Inflammatory macrophage treated with lipopolysaccharide for 4 hours (primary cell): ENCODE measurements around the gene LRRTM2.
A peak's percentile ranks its signal among the peaks of the same experiment; 100 is the strongest.
"Not testable (repeated sequence)": the region's sequence is repeated elsewhere in the genome, so short reads cannot be mapped to it uniquely, and the experiment has no call there.

Experiments
- DNase-seq: peaks from one replicate; pipeline ENCODE4 v3.0.0-alpha.2; 2020

The LRRTM2 gene

DNA sequence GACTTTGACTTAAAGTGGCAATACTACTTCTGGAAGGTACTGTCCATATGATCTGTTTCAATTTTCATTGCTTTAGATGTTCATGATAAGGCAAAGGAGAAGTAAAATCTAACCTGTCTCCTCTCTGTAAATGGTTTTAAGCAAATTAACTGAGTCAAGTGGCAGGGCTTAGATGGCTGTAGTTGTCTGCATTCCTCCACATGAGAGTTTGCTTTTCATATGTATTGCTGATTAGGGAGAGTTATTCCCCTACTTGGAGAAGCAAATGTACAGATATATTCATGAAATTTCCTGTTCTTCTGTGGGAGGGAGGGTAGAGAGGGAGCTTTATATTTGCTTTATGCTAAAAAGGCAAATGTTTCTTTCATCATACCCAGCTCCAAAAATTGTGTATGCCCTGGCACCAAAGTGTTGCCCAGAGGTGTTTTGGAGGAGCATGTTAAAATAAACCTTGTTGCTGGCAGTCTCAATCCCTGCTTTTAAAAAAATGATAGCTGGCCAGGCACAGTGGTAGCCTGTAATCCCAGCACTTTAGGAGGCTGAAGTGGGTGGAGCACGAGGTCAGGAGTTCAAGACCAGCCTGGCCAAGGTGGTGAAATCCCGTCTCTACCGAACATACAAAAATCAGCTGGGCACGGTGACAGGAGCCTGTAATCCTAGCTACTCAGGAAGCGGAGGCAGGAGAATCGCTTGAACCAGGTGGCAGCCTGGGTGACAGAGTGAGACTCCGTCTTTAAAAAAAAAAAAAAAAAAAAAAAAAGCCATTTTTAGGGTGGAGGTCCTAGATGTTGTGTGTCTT is 3.5 kb upstream of the LRRTM2 start:
- no peak for DNase-seq

DNA sequence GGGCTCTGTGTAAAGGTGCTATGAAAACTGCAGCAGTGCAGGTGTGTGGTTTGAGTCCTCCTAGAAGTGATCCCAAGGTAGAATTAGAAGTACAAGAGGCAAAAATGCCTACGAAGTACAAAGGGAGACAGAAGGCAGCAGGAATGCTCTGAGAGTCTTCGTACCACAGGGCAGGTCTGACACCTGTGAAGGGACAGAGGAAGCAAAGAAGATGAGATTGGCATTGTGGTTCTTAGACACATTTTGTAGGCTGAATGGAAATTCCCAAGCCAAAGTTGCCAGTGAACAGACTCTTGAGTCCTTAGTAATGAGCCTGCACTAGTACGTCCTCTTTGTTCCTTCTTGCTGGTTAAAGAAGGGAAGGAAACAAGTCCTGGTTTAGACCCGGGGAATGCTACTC is 1.7 kb upstream of the LRRTM2 start:
- DNase-seq: no peak

DNA sequence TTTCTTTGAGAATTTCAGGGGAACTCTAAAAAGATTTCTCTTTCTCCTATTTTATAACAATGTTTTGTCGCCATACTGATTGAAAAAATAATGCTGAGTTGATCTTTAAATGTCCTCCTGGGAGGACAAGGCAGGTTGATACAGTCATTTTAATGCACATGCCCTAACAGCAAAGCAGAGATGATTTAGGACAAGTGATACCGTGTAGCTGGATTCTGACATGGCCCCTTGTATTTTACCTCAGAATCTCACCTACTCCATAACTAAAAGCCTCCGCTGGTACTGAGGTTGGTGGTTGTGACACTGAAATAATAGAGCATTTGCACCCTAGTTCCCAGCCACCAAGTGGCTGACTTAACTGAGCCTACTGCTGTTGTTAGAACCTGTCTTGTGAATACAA is 811 bp upstream of the LRRTM2 start:
- DNase-seq: no peak

GRCh38 chr5:138875552-138875875 is 379 bp upstream of the LRRTM2 start:
- no peak for DNase-seq

DNA sequence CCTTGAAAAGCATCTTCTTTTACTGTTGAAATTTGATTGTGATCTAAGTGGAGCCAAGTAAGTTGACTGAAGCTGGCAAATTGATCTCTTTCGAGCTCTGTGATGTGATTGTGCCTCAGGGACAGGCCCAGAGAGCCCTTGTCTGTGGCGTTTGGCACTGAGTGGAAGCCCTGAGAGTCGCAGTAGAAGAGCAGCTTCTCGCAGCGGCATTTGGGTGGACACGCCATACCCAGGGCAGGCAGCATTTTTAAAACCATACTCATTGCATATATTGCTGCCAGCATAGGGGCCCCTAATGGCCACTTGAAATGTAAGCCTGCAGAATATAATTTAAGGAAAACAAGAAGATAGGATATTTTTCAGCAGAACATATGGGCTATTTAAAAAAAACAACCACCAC is 894 bp downstream of the LRRTM2 start:
- no peak for DNase-seq

GRCh38 chr5:138873466-138874221 is 1.5 kb downstream of the LRRTM2 start:
- DNase-seq: no peak

GRCh38 chr5:138872841-138873465 is 2.2 kb downstream of the LRRTM2 start:
- DNase-seq: no peak

DNA sequence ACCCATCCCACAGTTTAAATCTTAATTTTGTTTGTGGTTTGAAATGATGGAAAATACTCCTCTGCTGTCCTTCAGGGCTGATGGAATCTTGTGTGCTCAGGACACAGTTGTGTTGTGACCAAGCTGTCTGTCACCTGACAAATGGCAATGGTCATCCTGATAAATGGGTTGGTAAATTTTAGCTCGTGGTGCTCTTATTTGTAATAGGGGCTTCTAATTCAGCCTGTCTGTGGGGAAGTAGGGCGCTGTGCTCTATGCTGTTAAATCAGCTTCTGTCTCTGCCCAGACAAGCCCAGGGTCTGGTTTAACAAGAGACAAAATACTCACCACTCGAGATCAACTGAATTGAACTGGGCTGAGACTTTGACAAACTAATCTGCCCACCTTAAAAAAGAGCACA is 4.5 kb downstream of the LRRTM2 start:
- DNase-seq: no peak

- no peak for DNase-seq
Measured at GRCh38 chr5:138869763-138870500, 5.2 kb downstream of the LRRTM2 start.

DNA sequence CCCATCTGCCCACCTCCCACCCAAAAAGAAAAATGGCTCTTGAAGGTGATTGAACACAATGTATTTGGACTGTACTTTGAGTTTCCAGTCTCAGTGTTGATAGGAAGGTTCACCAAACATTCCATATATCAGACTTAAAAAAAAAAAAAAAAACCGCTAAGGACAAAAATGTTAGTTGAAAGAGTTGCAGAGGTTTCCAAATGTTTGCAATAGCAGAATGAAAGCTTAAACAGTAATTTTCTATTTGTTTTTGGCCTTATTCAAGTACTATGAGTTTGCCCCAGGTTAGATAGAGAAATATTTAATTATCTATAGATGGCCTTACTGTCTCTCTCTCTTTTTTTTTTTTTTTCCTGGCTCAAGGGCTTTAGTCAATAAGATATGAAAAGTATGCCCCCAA is 6.1 kb downstream of the LRRTM2 start:
- no peak for DNase-seq

DNA sequence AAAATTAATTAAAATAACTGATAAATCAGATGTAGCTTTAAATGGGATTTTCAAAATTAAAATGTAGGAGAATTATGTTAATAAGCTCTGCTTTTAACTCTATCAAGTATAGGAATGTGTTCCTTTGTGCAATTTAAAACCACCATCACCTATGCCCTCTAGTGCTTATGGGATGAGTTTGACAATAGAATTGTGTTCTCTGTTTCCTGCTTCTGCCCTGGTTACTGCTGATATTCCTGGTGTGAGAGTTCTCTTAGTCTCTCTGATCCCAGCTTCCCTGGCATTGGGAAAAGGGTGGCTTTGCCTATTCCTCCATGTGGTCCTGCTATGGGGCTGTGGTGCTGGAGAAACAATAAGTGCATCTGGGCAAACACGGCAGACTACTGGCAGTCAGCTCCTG is 8.1 kb downstream of the LRRTM2 start:
- DNase-seq: no peak

DNA sequence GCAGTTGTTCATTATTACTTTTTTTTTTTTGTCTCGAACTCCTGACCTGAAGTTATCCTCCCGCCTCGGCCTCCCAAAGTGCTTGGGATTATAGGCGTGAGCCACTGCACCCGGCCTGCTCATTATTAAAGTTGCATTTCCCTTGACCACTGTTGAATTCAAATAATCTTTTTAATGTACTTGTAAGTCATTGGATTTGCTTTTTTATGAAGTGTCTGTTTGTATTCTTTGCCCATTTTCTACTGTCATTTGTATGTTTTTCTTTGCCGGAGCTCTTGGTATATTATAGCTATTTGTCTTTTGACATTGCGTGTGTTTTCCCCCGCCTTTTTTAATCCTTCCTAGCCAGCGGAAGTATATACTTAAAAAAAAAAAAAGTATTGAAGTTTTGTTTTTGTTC is 22.0 kb downstream of the LRRTM2 start:
- DNase-seq: no peak

GRCh38 chr5:138850865-138851435 is 24.2 kb downstream of the LRRTM2 start:
- no peak for DNase-seq

- DNase-seq: no peak
Measured at GRCh38 chr5:138849882-138850281, 25.3 kb downstream of the LRRTM2 start.

GRCh38 chr5:138849439-138849838 is 25.7 kb downstream of the LRRTM2 start:
- no peak for DNase-seq

GRCh38 chr5:138844812-138845513 is 30.2 kb downstream of the LRRTM2 start:
- DNase-seq: no peak

DNA sequence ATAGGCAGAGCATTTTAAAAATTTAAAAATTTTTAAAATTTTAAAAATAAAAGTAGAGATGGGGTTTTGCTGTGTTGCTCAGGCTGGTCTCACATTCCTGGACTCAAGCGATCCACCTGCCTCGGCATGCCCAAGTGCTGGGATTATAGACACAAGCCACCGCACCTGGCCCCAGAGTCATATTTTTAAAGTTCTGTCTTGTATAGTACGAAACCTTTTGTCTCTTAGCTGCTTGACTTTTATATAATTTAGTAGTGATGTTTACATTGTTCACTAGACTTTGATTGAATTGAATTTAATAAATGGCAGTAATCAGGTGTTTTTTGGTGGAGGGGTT is 31.0 kb downstream of the LRRTM2 start:
- no peak for DNase-seq

GRCh38 chr5:138843316-138844124 is 31.6 kb downstream of the LRRTM2 start:
- DNase-seq: peak; percentile 27

DNA sequence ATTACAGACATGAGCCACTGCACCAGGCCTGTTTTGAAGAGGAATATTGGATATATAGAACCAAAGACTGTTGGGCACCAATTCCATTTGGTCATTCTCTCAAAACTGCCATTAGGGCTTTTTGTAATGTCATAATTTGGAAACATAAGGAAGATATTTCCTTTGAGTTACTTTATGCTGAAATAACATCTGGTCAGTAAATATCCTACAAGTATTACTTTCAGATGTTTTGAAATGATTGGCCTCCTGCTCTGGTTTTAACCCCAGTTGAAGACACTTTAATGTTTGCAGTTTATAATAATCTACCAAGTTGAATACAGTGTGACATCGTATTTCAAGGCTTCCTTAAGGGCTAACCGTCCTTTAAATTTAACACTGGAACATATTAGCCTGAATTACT is 33.6 kb downstream of the LRRTM2 start:
- DNase-seq: no peak

- no peak for DNase-seq
Measured at GRCh38 chr5:138840103-138840502, 35.0 kb downstream of the LRRTM2 start.

DNA sequence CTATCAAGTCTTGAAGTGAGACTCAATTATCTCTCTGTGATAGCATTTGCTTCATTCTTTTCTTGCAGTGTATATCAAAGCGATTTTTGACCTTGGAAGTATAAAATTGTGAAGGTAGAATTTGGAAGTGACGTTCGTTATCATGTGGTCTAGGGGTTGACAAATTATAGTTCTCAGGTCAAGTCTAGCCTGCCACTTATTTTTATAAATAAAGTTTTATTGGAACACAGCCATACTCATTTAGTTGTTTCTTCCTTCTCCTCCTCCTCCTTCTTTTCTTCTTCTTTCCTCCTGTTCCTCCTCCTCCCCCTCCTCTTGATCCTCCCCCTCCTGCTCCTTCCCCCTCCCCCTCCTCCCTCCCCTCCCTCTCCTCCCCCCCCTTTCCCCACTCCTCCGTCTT is 38.0 kb downstream of the LRRTM2 start:
- no peak for DNase-seq

GRCh38 chr5:138834853-138835252 is 40.3 kb downstream of the LRRTM2 start:
- DNase-seq: not testable (repeated sequence)
